NCI-H774 (cell line): ENCODE results near the gene SPATA20.
A peak's percentile ranks its signal among the peaks of the same experiment; 100 is the strongest.

Experiments used
- DNase-seq: peaks from one replicate; lab custom pipeline; 2025; lab: John Stamatoyannopoulos, UW

Gene SPATA20

GRCh38 chr17:50547035-50547735 is at the start of gene SPATA20:
SPATA20 (plus strand) TSS chr17:50547174; CDS start chr17:50547209, 35 bp downstream.
- DNase-seq, result peak; percentile 93

- no peak for DNase-seq
Observed at GRCh38 chr17:50498021-50498874, 48.7 kb upstream of the SPATA20 start.

DNA sequence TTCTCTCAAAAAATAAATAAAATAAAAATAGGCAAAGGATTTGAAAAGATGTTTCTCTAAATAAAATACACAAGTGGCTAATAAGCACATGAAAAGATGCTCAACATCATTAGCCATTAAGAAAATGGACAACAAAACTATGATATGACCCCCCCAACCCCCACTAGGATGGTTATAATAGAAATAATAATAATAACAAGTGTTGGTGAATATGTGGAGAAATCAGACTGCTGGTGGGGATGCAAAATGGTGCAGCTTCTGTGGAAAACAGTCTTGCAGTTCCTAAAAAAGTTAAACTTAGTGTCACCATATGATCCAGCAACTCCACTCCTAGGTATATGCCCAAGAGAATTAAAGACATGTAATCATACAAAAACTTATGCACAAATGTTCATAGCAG is 47.7 kb upstream of the SPATA20 start:
- no peak for DNase-seq

GRCh38 chr17:50499721-50500120 is 47.3 kb upstream of the SPATA20 start:
- DNase-seq, result no peak

- DNase-seq, result no peak
Observed at GRCh38 chr17:50501054-50501453, 45.9 kb upstream of the SPATA20 start.

DNA sequence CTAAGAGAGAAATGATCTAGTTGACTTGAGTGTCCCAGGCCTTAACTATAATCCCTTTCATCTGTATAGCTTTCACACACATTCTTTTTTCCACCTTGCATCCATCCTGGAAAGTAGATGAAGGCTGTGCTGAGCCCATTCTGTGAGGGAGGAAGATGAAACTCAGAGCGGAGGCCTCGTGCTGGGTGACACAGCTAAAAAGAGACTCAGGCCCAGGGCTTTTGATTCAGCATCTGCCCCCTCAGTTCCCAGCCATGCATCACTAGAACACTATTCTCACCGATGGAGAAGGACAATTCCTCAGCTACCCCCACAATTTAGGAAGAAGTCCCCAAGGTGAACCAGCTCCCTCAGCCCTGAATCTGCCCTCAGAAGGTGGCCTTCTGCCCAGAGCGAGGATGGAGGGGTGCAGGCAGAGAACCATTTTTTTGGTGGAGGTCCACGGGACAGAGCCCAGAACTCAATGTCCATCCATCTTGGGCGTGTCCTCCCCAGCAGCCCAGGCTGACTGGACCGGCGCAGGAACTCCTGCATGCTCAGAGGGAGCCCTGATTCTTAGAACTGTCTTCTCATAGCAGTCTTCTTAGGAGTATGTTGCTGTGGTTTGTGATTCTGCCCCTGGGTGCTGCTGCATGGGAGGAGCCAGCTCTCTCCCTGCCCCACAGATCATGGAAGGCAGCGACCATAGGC is 44.5 kb upstream of the SPATA20 start:
- no peak for DNase-seq

GRCh38 chr17:50505591-50506130 is 41.3 kb upstream of the SPATA20 start:
- no peak for DNase-seq

- DNase-seq, result no peak
Observed at GRCh38 chr17:50506298-50506697, 40.7 kb upstream of the SPATA20 start.

DNA sequence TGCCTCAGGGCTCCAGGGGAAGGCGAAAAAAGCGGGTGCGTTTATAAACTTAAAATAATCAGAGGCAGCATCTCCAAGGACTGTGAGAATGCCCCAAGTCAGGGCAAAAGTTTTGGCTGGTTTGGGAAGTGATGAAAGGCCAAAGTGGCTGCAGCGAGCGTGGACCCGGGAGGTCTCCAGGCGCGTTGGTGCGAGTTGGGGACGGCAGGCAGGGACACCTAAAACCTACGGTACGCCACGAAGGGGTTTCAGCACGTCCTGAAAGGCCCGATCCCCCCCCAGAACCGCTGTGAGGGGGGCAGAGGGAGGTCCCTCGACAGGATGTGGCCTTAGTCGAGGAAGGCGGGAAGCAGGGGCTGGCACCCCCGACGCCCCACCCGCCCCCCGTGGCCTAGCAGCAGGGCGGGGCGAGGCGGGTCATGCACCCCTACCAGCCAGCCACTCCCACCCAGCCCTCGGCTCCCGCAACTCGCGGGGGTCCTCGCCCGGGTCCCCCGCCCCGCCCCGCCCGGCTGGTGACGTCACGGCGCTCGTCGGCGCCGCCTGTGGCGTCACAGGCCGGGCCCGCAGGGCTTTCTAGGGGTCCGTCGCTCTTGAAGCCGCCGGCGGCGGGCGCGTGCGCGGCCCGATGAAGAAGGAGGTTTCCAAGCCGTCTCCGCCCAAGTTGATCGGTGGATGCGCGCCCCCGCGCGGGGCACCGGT is 39.0 kb upstream of the SPATA20 start, which contains the start of gene MYCBPAP:
Gene MYCBPAP (plus strand): TSS at position 569 of the 702 bp plus-strand sequence. CDS start 236 bp downstream, outside the sequence.
- DNase-seq, result peak; percentile 86

DNA sequence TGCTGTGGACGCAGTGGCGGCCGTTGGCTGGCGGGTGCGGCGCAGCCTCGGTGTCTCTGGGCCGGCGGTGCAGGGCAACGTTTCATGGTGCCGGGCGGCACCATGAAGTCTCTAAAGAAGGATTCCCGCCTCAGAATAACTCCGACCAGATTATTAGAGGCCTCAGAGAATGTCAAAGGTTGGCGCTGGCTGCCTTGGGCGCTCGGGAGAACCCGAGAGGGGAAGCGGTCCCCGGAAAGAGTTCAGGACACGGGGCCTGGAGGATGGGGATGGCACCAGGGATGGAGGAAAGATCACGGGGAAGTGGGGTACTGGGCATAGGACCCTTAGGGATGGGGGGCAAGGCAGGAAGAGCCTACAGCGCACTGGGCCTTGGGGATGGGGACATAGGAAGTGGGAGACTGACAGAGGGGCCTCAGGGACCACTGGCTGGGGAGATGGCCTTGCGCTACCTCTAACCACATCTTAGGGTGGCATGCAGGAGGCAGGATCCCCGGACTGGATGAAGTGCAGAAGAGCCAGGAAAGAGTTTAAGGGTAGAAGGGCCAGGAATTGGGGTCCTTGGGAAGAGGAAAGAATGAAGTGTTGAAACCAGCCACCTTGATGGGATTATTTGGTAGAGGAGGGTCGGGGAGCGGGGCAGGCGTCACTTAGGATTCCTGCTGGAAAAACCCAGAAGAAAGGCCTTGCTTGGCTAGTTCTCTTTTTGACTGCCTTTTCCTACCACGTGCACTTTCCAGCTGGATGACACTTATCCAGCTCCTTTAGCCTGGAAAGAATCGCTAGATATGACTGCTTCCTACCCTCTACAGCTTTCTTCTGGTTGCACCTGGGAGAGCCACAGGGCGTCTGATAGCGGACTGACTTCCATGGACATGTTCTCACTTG is 38.2 kb upstream of the SPATA20 start:
- DNase-seq, result no peak

DNA sequence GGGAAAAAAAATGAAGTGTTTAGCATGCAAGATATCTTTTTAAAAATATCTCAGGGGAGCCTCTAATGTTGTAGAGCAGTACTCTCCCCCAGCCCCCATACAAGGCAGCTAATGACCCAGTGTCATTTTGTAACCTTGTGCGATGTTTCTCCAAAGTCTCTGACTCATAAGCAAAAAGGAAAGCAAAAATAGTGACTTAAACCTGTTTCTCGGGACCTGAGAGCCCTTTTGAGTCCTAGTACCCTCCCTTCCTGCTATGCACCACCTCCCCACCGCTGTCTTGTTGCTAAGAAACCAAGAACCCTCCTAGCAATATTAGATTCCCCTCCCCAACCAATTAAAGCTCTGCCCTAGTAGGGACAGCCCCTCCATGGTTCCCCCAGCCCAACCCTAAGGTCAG is 35.9 kb upstream of the SPATA20 start:
- no peak for DNase-seq

DNA sequence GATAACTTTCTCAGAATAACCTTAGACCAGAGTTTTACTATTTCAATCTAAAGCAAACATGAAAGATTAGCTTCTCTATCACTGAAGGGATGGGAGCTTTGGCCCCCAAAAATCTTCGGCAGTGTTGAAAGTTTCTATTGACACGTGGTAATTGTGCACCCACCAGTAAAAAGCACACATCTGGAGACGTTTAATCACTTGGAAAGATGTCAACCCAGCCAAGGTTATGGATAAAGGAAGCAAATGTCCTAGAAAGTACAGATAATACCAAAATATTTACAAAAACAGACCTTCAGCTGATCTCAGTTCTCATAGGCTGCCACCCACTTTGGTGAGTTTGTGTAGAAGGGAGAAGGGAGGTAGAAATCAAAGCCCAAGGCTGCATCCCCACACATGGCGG is 33.5 kb upstream of the SPATA20 start:
- DNase-seq, result no peak

- DNase-seq, result no peak
Observed at GRCh38 chr17:50514388-50514787, 32.6 kb upstream of the SPATA20 start.

- no peak for DNase-seq
Observed at GRCh38 chr17:50514936-50515702, 31.9 kb upstream of the SPATA20 start.

- no peak for DNase-seq
Observed at GRCh38 chr17:50517011-50517410, 30.0 kb upstream of the SPATA20 start.

GRCh38 chr17:50517504-50518383 is 29.2 kb upstream of the SPATA20 start:
- DNase-seq, result no peak

- no peak for DNase-seq
Observed at GRCh38 chr17:50518384-50519023, 28.5 kb upstream of the SPATA20 start.

GRCh38 chr17:50519141-50519834 is 27.7 kb upstream of the SPATA20 start:
- DNase-seq, result no peak
